Measurements from ENCODE around the gene CCDC39.
"Not testable (repeated sequence)": the region's sequence is repeated elsewhere in the genome, so short reads cannot be mapped to it uniquely, and the experiment has no call there.

The CCDC39 gene

GRCh38 chr3:180657094-180657493, 22.2 kb downstream of the CCDC39 start:
- no peak for TF ChIP-seq POLR2A (IDR thresholded peaks at IDR 0.05; ENCODE audit: low read length)
- TF ChIP-seq GATA1 (IDR thresholded peaks at IDR 0.05; ENCODE audit: low read depth, low read length) = no peak

DNA sequence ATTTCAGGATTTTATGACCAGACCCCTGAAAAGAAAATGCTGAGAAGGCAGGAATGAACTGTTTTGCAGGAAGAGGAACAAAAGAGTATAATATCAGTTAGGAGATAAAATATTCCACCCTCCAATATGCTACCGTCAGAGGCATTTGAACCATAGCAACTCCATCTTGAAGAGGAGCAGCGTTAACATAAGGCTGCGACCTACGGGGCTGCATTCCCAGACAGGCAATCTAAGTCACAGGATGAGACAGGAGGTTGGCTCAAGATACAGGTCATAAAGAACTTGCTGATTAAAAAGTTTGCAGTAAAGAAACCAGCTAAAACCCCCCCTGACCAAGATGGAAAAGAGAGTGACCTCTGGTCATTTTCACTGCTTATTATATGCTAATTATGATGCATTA, 22.9 kb downstream of the CCDC39 start:
- no peak for DNase-seq
- TF ChIP-seq GATA1 (IDR thresholded peaks at IDR 0.05; ENCODE audit: low read depth, low read length) = no peak
- TF ChIP-seq POLR2A (IDR thresholded peaks at IDR 0.05; ENCODE audit: low read length) = no peak

More at GRCh38 chr3:180657094-180657493, 22.2 kb downstream of the CCDC39 start:
- no peak for DNase-seq

DNA sequence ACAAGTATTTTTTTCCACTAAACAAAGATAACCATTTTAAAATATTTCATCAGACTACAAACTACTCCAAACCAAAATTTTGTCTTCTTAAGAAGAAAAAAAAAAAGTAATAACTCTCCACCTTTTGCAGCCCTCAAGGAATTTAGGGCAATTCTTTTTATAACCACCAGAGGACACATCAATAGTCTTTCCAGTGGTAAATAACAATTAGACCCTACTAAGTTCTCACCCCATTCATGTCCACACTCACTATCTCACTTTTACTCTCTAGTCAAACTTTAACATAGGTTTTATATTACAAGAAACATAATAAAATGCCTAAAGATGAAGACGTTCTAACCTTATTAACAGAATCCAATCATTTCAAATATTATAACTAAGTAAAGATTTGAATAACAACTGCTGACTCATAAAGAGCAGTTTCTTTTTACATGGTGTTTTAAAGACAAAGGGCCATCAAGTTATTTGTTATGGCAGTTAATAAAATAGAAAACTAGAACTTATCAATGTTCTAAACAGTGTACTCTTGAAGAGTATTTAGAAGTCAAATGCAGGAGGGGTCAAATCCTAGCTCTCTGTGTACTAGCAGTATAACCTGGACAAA, 33.0 kb downstream of the CCDC39 start:
- peak in 1 of 2 experiments; percentile 1 for DNase-seq
- no peak for TF ChIP-seq POLR2A (IDR thresholded peaks at IDR 0.05; ENCODE audit: low read length)
- TF ChIP-seq GATA1 (IDR thresholded peaks at IDR 0.05; ENCODE audit: low read depth, low read length) = no peak

GRCh38 chr3:180640987-180641386, 38.3 kb downstream of the CCDC39 start:
- no peak for DNase-seq

DNA sequence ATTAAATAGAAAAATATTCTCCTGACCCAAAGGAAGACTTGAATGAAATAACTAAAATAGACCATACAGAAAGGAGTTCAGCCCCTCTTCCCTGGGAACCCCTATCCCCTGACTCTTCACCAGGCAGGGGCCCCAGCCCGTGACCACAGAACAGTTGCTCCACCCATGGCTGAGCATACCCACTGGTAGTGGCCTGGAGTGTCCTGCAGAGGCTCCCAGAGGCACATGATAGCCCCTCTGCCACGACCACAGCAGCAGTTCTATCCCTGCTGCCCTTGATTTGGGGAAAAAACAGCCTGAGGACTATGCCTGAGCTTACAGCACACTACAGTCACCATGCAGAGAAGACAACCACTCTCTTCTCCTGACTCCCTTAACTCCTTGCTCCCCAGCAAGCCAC, 45.6 kb downstream of the CCDC39 start:
- no peak for TF ChIP-seq GATA1 (IDR thresholded peaks at IDR 0.05; ENCODE audit: low read depth, low read length)
- TF ChIP-seq POLR2A (IDR thresholded peaks at IDR 0.05; ENCODE audit: low read length) = no peak
- no peak for DNase-seq

More at GRCh38 chr3:180640987-180641386, 38.3 kb downstream of the CCDC39 start:
- TF ChIP-seq GATA1 (IDR thresholded peaks at IDR 0.05; ENCODE audit: low read depth, low read length) (no peak), POLR2A (IDR thresholded peaks at IDR 0.05; ENCODE audit: low read length) (no peak)

GRCh38 chr3:180631317-180631716, 48.0 kb downstream of the CCDC39 start:
- no peak for TF ChIP-seq POLR2A (IDR thresholded peaks at IDR 0.05; ENCODE audit: low read length)
- DNase-seq = no peak

DNA sequence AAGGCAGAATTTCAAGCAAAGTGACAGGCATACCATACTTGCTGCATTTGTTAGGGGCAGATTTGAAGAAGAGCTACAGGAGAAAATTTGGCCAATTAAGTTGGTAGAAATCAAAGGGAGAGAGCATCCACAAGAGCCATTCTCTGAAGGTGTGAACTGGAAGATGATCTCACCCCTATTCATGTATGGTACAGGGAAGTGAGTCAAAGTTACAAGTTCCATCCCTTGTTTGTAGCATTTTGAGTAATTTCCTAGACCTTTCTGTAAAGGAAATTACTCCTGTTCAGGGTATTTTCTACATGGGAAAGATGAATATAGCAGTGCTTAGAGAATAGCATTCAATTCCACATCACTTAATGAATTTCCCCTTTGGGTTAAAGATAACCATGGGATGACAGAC, 48.9 kb downstream of the CCDC39 start:
- TF ChIP-seq POLR2A (IDR thresholded peaks at IDR 0.05; ENCODE audit: low read length) (no peak), GATA1 (IDR thresholded peaks at IDR 0.05; ENCODE audit: low read depth, low read length) (no peak)
- DNase-seq = no peak

GRCh38 chr3:180626844-180627243, 52.4 kb downstream of the CCDC39 start:
- DNase-seq = no peak
- TF ChIP-seq GATA1 (IDR thresholded peaks at IDR 0.05; ENCODE audit: low read depth, low read length) (no peak), POLR2A (IDR thresholded peaks at IDR 0.05; ENCODE audit: low read length) (no peak)

- no peak for TF ChIP-seq POLR2A (IDR thresholded peaks at IDR 0.05; ENCODE audit: low read length)
- no peak for TF ChIP-seq GATA1 (IDR thresholded peaks at IDR 0.05; ENCODE audit: low read depth, low read length)
- no peak for DNase-seq
Observed at GRCh38 chr3:180624714-180625113, 54.6 kb downstream of the CCDC39 start.

GRCh38 chr3:180619723-180620122, 59.6 kb downstream of the CCDC39 start:
- no peak for DNase-seq
- TF ChIP-seq GATA1 (IDR thresholded peaks at IDR 0.05; ENCODE audit: low read depth, low read length) (no peak), POLR2A (IDR thresholded peaks at IDR 0.05; ENCODE audit: low read length) (no peak)

DNA sequence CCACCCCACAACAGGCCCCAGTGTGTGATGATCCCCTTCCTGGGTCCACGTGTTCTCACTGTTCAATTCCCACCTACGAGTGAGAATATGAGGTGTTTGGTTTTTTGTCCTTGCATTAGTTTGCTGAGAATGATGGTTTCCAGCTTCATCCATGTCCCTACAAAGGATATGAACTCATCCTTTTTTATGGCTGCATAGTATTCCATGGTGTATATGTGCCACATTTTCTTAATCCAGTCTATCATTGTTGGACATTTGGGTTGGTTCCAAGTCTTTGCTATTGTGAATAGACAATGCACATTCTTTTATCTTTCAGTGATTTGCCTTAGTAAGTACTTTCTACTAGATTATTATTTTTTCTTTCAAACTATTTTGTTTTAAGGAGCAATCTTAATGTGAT, 60.7 kb downstream of the CCDC39 start:
- DNase-seq = not testable (repeated sequence)

GRCh38 chr3:180617049-180617448, 62.2 kb downstream of the CCDC39 start:
- TF ChIP-seq POLR2A (IDR thresholded peaks at IDR 0.05; ENCODE audit: low read length) (no peak), GATA1 (IDR thresholded peaks at IDR 0.05; ENCODE audit: low read depth, low read length) (no peak)
- no peak for DNase-seq

GRCh38 chr3:180615954-180616353, 63.3 kb downstream of the CCDC39 start:
- TF ChIP-seq GATA1 (IDR thresholded peaks at IDR 0.05; ENCODE audit: low read depth, low read length) (no peak), POLR2A (IDR thresholded peaks at IDR 0.05; ENCODE audit: low read length) (no peak)
- no peak for DNase-seq

DNA sequence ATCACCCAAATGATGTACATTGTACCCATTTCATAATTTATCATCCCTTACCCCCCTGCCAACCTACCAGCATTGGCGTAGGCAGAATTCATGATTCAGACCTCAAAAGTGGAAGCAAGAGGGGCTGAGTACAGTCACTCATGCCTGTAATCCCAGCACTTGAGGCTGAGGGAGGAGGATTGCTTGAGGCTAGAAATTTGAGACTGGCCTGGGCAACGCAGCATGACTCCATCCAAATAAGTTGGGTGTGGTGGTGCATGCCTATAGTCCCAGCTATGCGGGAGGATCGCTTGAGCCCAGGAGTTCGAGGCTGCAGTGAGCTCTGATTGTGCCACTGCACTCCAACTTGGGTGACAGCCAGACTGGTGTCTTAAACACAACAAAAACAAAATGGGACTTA, 66.9 kb downstream of the CCDC39 start:
- no peak for DNase-seq
- TF ChIP-seq POLR2A (IDR thresholded peaks at IDR 0.05; ENCODE audit: low read length) (no peak), GATA1 (IDR thresholded peaks at IDR 0.05; ENCODE audit: low read depth, low read length) (no peak)

DNA sequence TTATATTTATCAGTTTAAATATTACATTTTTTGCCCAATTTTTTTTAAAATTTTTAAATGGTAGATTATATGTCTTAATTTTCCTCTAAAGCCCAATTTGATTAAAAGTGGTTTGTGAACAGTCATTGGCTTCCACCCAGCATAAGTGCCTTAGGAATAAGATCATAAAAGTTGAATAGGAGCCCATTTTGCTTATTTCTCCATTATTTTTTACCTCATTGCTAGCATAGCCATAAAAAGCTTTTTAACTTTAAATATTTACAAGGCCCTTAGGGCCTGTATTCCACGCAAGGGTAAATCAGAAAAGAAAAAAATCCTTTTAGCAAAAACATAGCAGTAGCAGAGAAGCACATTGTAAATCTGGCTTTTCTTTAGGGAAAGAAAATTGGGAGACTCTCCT, 68.3 kb downstream of the CCDC39 start:
- TF ChIP-seq POLR2A (IDR thresholded peaks at IDR 0.05; ENCODE audit: low read length) = no peak
- no peak for TF ChIP-seq GATA1 (IDR thresholded peaks at IDR 0.05; ENCODE audit: low read depth, low read length)
- no peak for DNase-seq

Measured in erythroblast (primary cell).